GM06990 (cell line): ENCODE data around the gene KIF3A.

Source experiments
- DNase-seq: peaks from one replicate; pipeline ENCODE4 v3.0.0-alpha.2; 2011; ENCODE audit not compliant: insufficient read length; ENCODE audit errors: extremely low read depth
- H3K27me3 ChIP-seq: replicated peaks from 2 replicates; pipeline ENCODE4 v1.6.0; 2011; ENCODE audit warnings: low read length; ENCODE audit not compliant: control insufficient read depth, insufficient read depth
- H3K36me3 ChIP-seq: 2 replicates; pipeline ENCODE4 v1.5.1; 2011; ENCODE audit warnings: low read length; ENCODE audit not compliant: control insufficient read depth, insufficient read depth
- H3K4me3 ChIP-seq: replicated peaks from 2 replicates; pipeline ENCODE4 v1.5.1; 2011; ENCODE audit warnings: low read depth, mild to moderate bottlenecking, control low read depth, low read length
- TF ChIP-seq, protein P1 (sequence below): IDR thresholded peaks from 2 replicates; pipeline ENCODE4 v1.5.1; 2011; ENCODE audit warnings: low read length, control low read depth, mild to moderate bottlenecking, inconsistent platforms; ENCODE audit not compliant: insufficient read depth, poor library complexity, severe bottlenecking

The KIF3A gene

DNA sequence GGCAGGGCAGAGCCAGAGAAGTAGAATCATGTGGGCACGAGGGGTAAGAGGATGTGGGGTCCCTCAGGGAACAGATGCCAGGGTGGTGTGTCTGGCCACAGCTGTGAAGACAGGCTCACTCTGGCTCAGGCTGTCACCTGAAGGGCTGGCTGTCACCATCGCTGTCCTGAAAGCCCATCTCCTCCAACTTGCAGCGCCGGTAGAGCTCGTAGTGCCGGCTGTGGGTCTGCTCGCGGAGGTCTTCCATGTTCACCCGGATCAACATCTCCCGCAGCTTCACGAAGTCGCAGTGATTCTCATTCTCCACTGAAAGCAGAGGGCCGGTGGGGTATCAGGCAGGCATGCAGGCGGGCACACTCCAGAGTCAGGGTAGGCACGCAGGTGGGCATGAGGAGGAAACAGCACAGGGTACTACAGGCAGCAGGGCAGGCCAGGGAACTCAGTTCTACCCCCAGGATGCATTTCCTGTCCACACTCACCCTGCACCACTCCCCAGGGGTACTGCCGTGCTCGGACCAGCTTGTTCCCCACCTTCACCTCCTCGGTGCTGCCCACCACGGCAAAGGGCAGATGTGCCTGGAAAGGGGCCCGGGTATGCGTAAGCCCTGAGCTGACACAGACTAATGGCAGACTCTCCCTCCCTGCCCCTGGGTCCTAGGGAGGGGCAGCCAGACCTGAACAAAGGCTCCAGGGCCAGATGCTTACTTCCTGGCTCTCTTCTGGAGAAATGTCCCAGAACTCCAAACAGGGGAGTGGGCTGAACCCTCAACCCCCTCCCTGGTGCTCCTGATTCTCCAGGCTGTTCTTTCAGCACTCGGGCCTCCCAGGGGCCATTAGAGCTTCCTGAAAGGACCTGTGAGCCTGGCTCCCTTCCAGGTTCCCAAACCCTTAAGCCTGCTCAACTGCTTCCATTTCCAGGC is 24.2 kb upstream of the KIF3A start:
- TF ChIP-seq, protein P1, sequence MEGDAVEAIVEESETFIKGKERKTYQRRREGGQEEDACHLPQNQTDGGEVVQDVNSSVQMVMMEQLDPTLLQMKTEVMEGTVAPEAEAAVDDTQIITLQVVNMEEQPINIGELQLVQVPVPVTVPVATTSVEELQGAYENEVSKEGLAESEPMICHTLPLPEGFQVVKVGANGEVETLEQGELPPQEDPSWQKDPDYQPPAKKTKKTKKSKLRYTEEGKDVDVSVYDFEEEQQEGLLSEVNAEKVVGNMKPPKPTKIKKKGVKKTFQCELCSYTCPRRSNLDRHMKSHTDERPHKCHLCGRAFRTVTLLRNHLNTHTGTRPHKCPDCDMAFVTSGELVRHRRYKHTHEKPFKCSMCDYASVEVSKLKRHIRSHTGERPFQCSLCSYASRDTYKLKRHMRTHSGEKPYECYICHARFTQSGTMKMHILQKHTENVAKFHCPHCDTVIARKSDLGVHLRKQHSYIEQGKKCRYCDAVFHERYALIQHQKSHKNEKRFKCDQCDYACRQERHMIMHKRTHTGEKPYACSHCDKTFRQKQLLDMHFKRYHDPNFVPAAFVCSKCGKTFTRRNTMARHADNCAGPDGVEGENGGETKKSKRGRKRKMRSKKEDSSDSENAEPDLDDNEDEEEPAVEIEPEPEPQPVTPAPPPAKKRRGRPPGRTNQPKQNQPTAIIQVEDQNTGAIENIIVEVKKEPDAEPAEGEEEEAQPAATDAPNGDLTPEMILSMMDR, result no peak
- Histone ChIP-seq H3K27me3 (no peaks in the 10 kb centered on the region), H3K36me3 (peaks cover 16% of the 10 kb centered on the region), H3K4me3 (no peak overlapping the region)
- DNase-seq, result no peak

DNA sequence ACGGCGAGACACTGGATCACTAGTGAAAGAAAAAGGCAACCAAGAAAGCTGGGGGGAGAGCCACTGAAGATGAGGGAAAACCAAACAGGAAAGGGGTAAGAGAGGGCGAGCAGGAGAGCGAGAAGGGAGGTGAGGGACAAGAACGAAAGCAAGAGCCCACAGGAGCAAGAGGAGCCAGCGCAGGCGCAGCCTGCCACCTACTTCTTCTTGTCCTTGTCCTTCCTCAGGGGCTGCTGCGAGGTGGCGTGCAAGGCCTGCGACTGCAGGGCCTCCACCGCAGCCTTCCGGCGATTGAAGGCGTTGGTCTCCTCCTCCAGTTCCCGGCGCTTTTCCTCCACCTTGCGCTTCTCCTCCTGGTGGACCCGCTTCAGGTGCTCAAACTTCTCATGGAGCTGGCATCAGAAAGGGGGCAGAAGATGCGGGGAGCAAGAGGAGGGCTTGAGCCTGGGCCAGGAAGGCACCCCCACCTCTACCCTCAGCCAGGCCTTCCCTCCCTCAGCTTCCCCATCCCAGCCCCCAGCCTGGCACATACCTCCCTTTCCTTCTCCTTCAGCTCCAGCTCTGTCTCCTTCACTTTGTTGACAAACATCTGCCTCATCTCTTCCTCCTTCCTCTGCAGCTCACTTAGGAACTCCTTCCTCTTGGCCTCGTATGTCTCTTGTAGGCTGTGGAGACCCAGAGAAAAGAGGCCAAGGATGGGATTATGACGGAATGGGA is 23.4 kb upstream of the KIF3A start:
- H3K4me3 ChIP-seq, result no peak overlapping the region
- no peak for DNase-seq
- peaks cover 14% of the 10 kb centered on the region for H3K36me3 ChIP-seq
- H3K27me3 ChIP-seq, result no peaks in the 10 kb centered on the region
- TF ChIP-seq, protein P1, result no peak

DNA sequence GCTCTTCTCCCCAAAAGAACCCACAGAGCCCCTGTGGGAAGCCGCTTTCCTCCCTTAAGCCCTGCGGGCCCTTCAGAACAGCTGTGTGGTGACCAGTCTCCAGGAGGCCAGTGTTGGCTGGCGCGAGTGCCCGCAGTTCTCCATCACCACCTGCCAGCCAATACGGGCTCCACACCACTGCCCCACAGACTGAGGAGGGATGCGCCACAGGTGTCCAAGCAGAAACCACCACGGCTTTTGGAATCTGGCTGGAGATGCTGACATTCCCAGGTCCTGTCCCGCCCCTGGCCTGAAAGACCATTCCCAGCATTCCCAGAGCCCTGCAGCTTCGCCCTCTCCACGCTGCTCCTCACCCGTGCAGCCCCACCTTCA is 22.7 kb upstream of the KIF3A start:
- no peak overlapping the region for H3K4me3 ChIP-seq
- DNase-seq, result no peak
- TF ChIP-seq, protein P1, result no peak
- no peaks in the 10 kb centered on the region for H3K27me3 ChIP-seq
- H3K36me3 ChIP-seq, result peaks cover 14% of the 10 kb centered on the region

DNA sequence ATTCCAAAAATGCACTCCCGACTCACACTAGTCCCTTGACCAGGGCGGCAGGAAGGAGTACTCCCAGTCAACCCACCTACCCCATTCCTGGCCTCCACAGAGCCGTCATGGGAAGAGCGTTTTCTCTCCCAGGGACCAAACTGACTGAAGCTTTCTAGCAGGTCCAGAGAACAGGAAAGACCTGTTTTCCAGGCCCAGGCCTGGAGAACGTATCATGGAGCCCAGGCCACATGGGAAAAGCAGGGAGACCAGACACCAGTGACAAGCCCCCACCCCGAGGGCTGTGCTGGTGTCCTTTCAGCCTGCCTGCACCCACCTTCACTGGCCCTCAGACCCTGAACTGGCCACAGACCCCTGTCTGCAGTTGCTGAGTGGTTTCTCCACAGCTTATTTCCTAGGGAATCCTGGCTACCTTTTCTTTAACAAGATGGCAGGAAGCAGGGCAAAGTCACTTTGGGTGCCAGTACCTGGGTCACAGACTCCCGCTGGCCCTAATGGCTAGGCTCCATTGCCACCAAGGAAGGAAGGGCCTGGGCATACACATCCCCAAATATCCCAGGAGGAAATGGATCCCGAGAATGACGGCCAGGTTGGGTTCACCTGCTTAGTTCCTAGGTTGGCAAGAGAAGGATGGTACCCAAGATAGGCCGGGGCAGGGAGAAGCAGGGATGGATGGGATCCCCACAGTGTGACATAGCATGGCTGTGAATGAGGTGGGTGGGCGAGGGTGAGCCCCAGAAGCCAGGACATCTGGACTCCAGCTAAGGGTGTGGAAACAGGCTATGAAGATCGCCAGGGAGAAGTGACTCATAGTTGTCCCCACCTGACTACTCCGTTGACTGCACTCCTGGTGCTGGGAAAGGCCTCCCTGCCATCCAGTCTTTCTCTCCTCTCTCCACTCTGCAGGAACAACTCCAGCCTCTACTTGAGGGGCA is 22.0 kb upstream of the KIF3A start:
- peaks cover 13% of the 10 kb centered on the region for H3K36me3 ChIP-seq
- no peaks in the 10 kb centered on the region for H3K27me3 ChIP-seq
- no peak for DNase-seq
- no peak overlapping the region for H3K4me3 ChIP-seq
- TF ChIP-seq, protein P1, result no peak

DNA sequence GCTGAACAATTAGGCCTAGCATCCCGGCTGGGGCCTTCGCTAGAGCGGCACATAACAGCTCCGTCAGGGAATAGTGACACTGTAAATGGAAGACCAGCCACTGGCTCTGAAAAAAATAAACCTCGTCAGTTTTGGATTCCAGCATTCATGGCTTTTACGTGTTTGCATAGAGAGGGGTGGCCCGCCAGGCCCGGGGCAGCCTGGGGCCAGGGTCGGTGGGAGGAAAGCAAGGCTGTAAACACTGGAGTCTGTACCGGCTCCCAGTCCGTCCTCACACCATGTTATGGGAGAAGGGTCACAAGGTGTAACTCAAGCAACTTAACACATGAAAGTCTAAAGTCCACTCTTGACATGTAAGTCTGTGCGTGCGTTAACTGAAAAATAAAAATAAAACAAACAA is 21.1 kb upstream of the KIF3A start:
- no peak overlapping the region for H3K4me3 ChIP-seq
- no peak for DNase-seq
- H3K27me3 ChIP-seq, result no peaks in the 10 kb centered on the region
- H3K36me3 ChIP-seq, result peaks cover 15% of the 10 kb centered on the region
- TF ChIP-seq, protein P1, result no peak
